Hepatocyte (in vitro differentiated cells): ENCODE data around the gene PPP1R7. TPM values are rescaled to one million over a fixed set of nuclear protein-coding genes. Genes with fewer than 3 reads are reported as not detected.

Source experiments
- DNase-seq: peaks from one replicate; pipeline ENCODE4 v3.0.0-alpha.2; 2016; ENCODE audit warnings: low spot score
- H2AFZ ChIP-seq: fragments of 200-600 bp; sonication (generic); 2 replicates; pipeline ENCODE4 v1.6.0; 2016; ENCODE audit warnings: antibody characterized with exemption, mild to moderate bottlenecking
- H3K27ac ChIP-seq: fragments of 200-600 bp; sonication (generic); 2 replicates; pipeline ENCODE4 v1.5.1; 2016; ENCODE audit warnings: mild to moderate bottlenecking
- H3K27me3 ChIP-seq: fragments of 200-600 bp; sonication (generic); 2 replicates; pipeline ENCODE4 v1.6.1; 2016
- H3K36me3 ChIP-seq: fragments of 200-600 bp; sonication (generic); replicated peaks from 2 replicates; pipeline ENCODE4 v1.5.1; 2016; ENCODE audit warnings: low read depth; ENCODE audit not compliant: insufficient read depth
- H3K4me1 ChIP-seq: fragments of 200-600 bp; sonication (generic); 2 replicates; pipeline ENCODE4 v1.5.1; 2016; ENCODE audit warnings: mild to moderate bottlenecking, moderate library complexity; ENCODE audit not compliant: insufficient read depth
- H3K4me2 ChIP-seq: fragments of 200-600 bp; sonication (generic); 2 replicates; pipeline ENCODE4 v1.6.0; 2016
- H3K4me3 ChIP-seq: fragments of 200-600 bp; sonication (generic); 2 replicates; pipeline ENCODE4 v1.5.1; 2016; ENCODE audit warnings: mild to moderate bottlenecking
- H3K79me2 ChIP-seq: fragments of 200-600 bp; sonication (generic); 2 replicates; pipeline ENCODE4 v1.6.0; 2017; ENCODE audit warnings: mild to moderate bottlenecking
- H3K9me2 ChIP-seq: fragments of 200-600 bp; sonication (generic); replicated peaks from 2 replicates; pipeline ENCODE4 v1.6.0; 2017; ENCODE audit warnings: mild to moderate bottlenecking; ENCODE audit not compliant: insufficient read depth
- H3K9me3 ChIP-seq: fragments of 200-600 bp; sonication (generic); 2 replicates; pipeline ENCODE4 v1.5.1; 2016; ENCODE audit warnings: low read depth, mild to moderate bottlenecking
- H4K20me1 ChIP-seq: fragments of 200-600 bp; sonication (generic); 2 replicates; pipeline ENCODE4 v1.6.0; 2016; ENCODE audit warnings: mild to moderate bottlenecking; ENCODE audit not compliant: insufficient read depth, poor library complexity, severe bottlenecking
- EZH2 ChIP-seq: fragments of 200-600 bp; sonication (generic); IDR thresholded peaks from 2 replicates; pipeline ENCODE4 v1.6.1; 2016; ENCODE audit warnings: antibody characterized with exemption, mild to moderate bottlenecking, borderline replicate concordance
- EZH2phosphoT487 ChIP-seq: fragments of 200-600 bp; sonication (generic); IDR thresholded peaks from one replicate; pipeline ENCODE4 v1.6.1; 2018; ENCODE audit warnings: antibody characterized with exemption, mild to moderate bottlenecking, low read depth, moderate library complexity; ENCODE audit not compliant: unreplicated experiment, severe bottlenecking
- WGBS: methylation state at CpG from one replicate; pipeline ENCODE4 v1.1.6; 2016; ENCODE audit warnings: low lambda C conversion rate; ENCODE audit errors: missing lambda C conversion rate; 5-methylcytosine and 5-hydroxymethylcytosine counted together
- polyA plus RNA-seq: library from polyadenylated mRNA; unstranded; fragments of >200 nt; fragmentation: Nextera tagmentation; extraction: Ambion mirVana; gene quantifications from 2 replicates; pipeline ENCODE4 v1.2.1, GENCODE V29; 2016
- total RNA-seq: library from RNA; depleted of rRNA; stranded (reverse); fragments of >200 nt; gene quantifications from 2 replicates; pipeline ENCODE4 v1.2.3, GENCODE V29; 2014
- TF ChIP-seq, protein P1 (sequence below): fragments of 200-600 bp; sonication (generic); IDR thresholded peaks from 2 replicates; pipeline ENCODE4 v1.5.1; 2016; ENCODE audit warnings: antibody characterized with exemption, mild to moderate bottlenecking; ENCODE audit not compliant: poor library complexity

Gene PPP1R7
- total and polyA plus RNA-seq, 2 experiments from 2014 or later, result 46.7 to 84.9 TPM

DNA sequence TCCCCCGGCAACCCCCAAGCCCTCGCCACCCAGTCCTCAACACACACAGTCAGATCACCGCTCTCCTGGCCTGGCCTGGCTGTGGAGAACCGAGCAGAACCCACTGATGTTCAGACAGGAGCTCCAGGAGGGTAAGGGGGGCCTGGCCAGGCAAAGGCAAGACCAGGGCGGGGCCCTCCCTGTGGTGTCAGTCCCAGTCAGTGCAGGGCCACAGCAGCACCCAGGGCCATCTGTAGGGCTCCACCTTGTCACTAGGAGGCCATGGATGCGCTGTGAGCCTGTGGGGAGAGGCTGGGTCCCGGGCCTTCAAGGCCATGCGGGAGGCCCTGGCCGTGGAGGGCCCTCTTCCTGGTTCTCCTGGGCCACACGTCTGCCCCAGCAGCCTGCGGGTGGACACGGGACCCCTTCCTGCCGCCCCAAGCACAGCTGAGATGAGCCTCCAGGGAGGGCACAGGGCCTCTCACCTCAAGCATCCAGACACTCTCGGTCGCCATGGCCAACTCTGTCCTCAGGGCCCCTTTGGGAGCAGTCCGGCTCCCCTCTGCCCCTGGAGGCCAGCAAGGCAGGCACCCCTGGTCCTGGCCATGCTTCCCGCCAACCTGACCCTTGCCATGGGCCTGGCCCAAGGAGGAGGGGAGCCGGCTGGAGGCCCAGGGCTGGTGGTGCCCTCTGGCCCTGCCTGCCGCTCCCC, 40.2 kb downstream of the PPP1R7 start:
- no peaks in the 10 kb centered on the region for H4K20me1 ChIP-seq
- no peak overlapping the region for H3K4me3 ChIP-seq
- H3K9me2 ChIP-seq, result no peaks in the 10 kb centered on the region
- H3K27me3 ChIP-seq, result no peaks in the 10 kb centered on the region
- no peak overlapping the region for H3K27ac ChIP-seq
- H2AFZ ChIP-seq, result no peak overlapping the region
- 88% methylated on average over 19 of the region's 19 CpGs for WGBS
- TF ChIP-seq EZH2, result no peak
- TF ChIP-seq EZH2phosphoT487, result no peak
- TF ChIP-seq, protein P1, sequence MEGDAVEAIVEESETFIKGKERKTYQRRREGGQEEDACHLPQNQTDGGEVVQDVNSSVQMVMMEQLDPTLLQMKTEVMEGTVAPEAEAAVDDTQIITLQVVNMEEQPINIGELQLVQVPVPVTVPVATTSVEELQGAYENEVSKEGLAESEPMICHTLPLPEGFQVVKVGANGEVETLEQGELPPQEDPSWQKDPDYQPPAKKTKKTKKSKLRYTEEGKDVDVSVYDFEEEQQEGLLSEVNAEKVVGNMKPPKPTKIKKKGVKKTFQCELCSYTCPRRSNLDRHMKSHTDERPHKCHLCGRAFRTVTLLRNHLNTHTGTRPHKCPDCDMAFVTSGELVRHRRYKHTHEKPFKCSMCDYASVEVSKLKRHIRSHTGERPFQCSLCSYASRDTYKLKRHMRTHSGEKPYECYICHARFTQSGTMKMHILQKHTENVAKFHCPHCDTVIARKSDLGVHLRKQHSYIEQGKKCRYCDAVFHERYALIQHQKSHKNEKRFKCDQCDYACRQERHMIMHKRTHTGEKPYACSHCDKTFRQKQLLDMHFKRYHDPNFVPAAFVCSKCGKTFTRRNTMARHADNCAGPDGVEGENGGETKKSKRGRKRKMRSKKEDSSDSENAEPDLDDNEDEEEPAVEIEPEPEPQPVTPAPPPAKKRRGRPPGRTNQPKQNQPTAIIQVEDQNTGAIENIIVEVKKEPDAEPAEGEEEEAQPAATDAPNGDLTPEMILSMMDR, result no peak
- H3K79me2 ChIP-seq, result no peaks in the 10 kb centered on the region
- no peaks in the 10 kb centered on the region for H3K36me3 ChIP-seq
- no peaks in the 10 kb centered on the region for H3K9me3 ChIP-seq
- DNase-seq, result no peak
- no peak overlapping the region for H3K4me2 ChIP-seq
- peaks cover 4% of the 10 kb centered on the region for H3K4me1 ChIP-seq

DNA sequence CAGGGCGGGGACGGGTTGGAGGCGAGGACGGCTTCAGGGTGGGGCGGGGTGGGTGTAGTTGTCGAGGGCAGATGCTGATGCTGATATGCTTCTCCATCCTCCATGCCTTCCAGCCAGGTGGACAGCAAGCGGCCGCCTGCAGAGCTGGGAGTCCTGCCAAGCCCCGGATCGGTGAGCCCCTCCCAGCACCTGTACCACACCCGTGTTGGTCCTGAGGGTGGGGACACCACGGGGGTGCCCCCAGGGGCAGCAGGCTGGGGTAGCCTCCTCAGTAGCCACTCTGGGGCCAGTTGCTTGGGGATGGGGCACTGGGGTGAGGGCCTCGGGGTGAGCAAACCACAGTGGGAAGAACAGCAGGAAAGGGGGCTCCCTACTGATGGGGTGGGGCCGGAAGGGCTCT, 40.8 kb downstream of the PPP1R7 start:
- Histone ChIP-seq H3K4me1 (peaks cover 4% of the 10 kb centered on the region), H3K27ac (no peak overlapping the region), H3K4me3 (no peak overlapping the region), H4K20me1 (no peaks in the 10 kb centered on the region), H3K9me3 (no peaks in the 10 kb centered on the region), H3K9me2 (no peaks in the 10 kb centered on the region), H3K36me3 (no peaks in the 10 kb centered on the region), H3K27me3 (no peaks in the 10 kb centered on the region), H2AFZ (no peak overlapping the region), H3K4me2 (no peak overlapping the region), H3K79me2 (no peaks in the 10 kb centered on the region)
- no peak for DNase-seq
- 55% methylated on average over 2 of the region's 14 CpGs for WGBS
- TF ChIP-seq EZH2, result no peak
- TF ChIP-seq, protein P1, result no peak
- no peak for TF ChIP-seq EZH2phosphoT487

DNA sequence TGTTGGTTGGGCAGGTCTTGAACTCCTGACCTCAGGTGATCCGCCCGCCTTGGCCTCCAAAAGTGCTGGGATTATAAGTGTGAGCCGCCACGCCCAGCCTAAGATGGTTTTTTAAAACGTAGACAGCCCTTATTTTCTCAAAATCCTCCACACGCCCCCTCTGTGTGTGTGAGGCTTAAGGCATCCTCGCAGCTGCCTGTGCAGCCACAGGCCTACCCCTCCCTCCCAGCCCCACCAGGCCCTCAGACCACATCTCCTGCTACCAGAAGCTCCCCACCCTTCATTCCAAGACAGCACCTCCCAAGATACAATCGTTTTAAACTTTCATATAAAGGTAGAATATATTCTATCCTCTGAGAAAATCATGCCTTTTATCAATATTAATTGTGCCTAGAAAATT, 43.0 kb downstream of the PPP1R7 start:
- Histone ChIP-seq H3K9me3 (no peaks in the 10 kb centered on the region), H3K9me2 (no peaks in the 10 kb centered on the region), H3K4me2 (no peak overlapping the region), H3K4me3 (no peak overlapping the region), H3K36me3 (no peaks in the 10 kb centered on the region), H4K20me1 (no peaks in the 10 kb centered on the region), H3K4me1 (peaks cover under 1% of the 10 kb centered on the region), H3K27me3 (no peaks in the 10 kb centered on the region), H2AFZ (no peak overlapping the region), H3K79me2 (no peaks in the 10 kb centered on the region), H3K27ac (no peak overlapping the region)
- DNase-seq, result no peak
- TF ChIP-seq EZH2 (no peak), EZH2phosphoT487 (no peak)
- TF ChIP-seq, protein P1, result no peak
- WGBS, result 84% methylated on average over 8 of the region's 8 CpGs

DNA sequence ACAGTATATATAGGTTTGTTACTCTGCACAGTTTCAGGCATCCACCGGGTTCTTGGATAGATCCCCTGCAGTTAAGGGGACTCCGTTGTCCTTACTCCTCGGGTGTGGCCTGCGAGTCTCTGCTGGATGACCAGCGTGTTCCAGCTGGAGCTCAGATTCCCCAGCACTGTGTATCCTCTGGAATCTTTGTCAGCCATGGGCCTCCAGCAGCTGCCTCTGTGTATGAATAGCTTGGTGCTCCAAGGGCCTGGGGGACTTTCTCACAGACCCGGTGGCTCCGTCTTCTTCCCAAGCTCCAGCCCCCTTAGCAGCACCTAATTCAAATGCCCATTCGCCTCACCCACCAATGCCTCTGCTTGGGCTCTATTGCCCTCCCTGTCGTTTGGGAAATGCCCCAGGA, 44.5 kb downstream of the PPP1R7 start:
- Histone ChIP-seq H3K4me2 (no peak overlapping the region), H3K4me1 (no peaks in the 10 kb centered on the region), H3K27me3 (no peaks in the 10 kb centered on the region), H3K9me3 (no peaks in the 10 kb centered on the region), H3K4me3 (no peak overlapping the region), H2AFZ (no peak overlapping the region), H3K9me2 (no peaks in the 10 kb centered on the region), H3K27ac (no peak overlapping the region), H4K20me1 (no peaks in the 10 kb centered on the region), H3K79me2 (no peaks in the 10 kb centered on the region), H3K36me3 (no peaks in the 10 kb centered on the region)
- DNase-seq, result no peak
- TF ChIP-seq EZH2, result no peak
- TF ChIP-seq, protein P1, result no peak
- no peak for TF ChIP-seq EZH2phosphoT487
- whole genome bisulfite sequencing, result 75% methylated on average over 9 of the region's 9 CpGs
